ENCODE data around the gene SLC25A11. TPM values are rescaled to one million over a fixed set of nuclear protein-coding genes. Genes with fewer than 3 reads are reported as not detected.

Gene SLC25A11
- total and polyA plus RNA-seq, 2 donors (not counting 3 experiments of a cell fraction or from before 2014, with no cell fraction given): 58.2 to 95.2 TPM

DNA sequence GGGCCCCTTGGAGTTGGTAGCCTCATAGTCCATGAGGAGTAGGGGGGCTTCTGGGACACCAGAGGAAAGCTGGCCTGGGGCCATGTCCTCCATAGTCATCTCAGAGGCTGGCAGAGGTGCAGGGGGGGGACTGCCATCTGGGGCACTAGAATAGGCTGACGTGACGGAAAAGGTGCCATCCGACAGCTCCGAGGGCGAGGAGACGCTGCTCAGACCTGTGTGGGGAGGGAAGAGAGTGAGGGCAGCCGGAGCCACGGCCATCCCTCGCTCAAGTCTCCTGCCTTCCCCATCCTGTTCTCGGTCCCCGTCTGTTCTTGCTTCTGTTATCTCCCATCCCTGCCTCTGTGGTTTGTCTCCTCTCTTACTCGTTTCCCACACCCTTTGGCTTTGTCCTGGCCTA lies 32.5 kb upstream of the SLC25A11 start:
- FAIRE-seq: no peak
- TSS peak; percentile 1 for BruUV-seq (replicated peaks)
- POLR2A ChIA-PET: no interaction called here

More for the DNA sequence above, 32.5 kb upstream of the SLC25A11 start:
- Histone ChIP-seq H2AFZ (ENCODE audit: low read depth, low read length) (no peak overlapping the region), H3K79me2 (ENCODE audit: control insufficient read depth, insufficient read depth, low read length) (peaks cover 4% of the 10 kb centered on the region), H3K4me1 (ENCODE audit: control insufficient read depth, extremely low read depth, insufficient read depth, low read length) (peaks cover 16% of the 10 kb centered on the region), H3K9ac (replicated peaks; ENCODE audit: extremely low read depth, insufficient read depth, low read length) (no peak overlapping the region), H3K4me3 (replicated peaks in 1 of 3; ENCODE audit: insufficient read depth in 1 of 3, low read depth in 1 of 3, low read length in 3 of 3) (no peak overlapping the region), H4K20me1 (replicated peaks; ENCODE audit: control insufficient read depth, extremely low read depth, insufficient read depth, low read length) (no peaks in the 10 kb centered on the region), H3K27me3 (ENCODE audit: control insufficient read depth in 2 of 2, insufficient read depth in 2 of 2, low read length in 2 of 2) (no peaks in the 10 kb centered on the region), H3K4me2 (ENCODE audit: insufficient read depth, low read length) (no peak overlapping the region), H3K9me3 (replicated peaks; ENCODE audit: control insufficient read depth, insufficient read depth, low read length) (no peaks in the 10 kb centered on the region), H3K9me1 (replicated peaks; ENCODE audit: control insufficient read depth, extremely low read depth, insufficient read depth, low read length) (no peaks in the 10 kb centered on the region), H3K36me3 (ENCODE audit: control insufficient read depth in 2 of 2, extremely low read depth in 1 of 2, insufficient read depth in 2 of 2, low read length in 2 of 2) (peaks cover 13 to 42% of the 10 kb centered on the region in 2 experiments), H3K27ac (ENCODE audit: insufficient read depth, low read depth, low read length) (no peak overlapping the region)
- dilution Hi-C loops (cut with MboI; ENCODE audit: extremely low pct_ligation_motif_present, low sequenced_read_pairs) (no loop called here), intact Hi-C loops (cut with micrococcal nuclease) (no loop called here)
- CTCF ChIA-PET: no interaction called here
- no peak for TF ChIP-seq JUN (IDR thresholded peaks at IDR 0.05; ENCODE audit: borderline replicate concordance, insufficient read depth, insufficient read length, low read depth)
- TF ChIP-seq POLR2AphosphoS5 (IDR thresholded peaks at IDR 0.05; ENCODE audit: insufficient read depth, low read depth, low read length): no peak
- no peak for TF ChIP-seq CTCF (IDR thresholded peaks at IDR 0.05; ENCODE audit: extremely low read depth in 1 of 2, insufficient read depth in 1 of 2, low read depth in 1 of 2, low read length in 2 of 2)
- TF ChIP-seq FOS (IDR thresholded peaks at IDR 0.05; ENCODE audit: borderline replicate concordance, insufficient read depth, low read length): no peak
- no peak for TF ChIP-seq EZH2 (IDR thresholded peaks at IDR 0.05; ENCODE audit: borderline replicate concordance, low read depth, low read length, severe bottlenecking)
- TF ChIP-seq, protein P1, sequence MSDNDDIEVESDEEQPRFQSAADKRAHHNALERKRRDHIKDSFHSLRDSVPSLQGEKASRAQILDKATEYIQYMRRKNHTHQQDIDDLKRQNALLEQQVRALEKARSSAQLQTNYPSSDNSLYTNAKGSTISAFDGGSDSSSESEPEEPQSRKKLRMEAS (IDR thresholded peaks at IDR 0.05; ENCODE audit: insufficient read depth, insufficient read length): no peak
- TF ChIP-seq GATA2 (IDR thresholded peaks at IDR 0.05; ENCODE audit: insufficient read depth, insufficient read length, low read depth, low read length): no peak
- no peak for TF ChIP-seq POLR2A (IDR thresholded peaks at IDR 0.05; ENCODE audit: low read depth, low read length)
- no peak for TF ChIP-seq MYC (IDR thresholded peaks at IDR 0.05; ENCODE audit: low read depth, low read length)
- no peak for DNase-seq (ENCODE audit: low read depth, low spot score)
